IMR-90 (cell line): Measurements from ENCODE around the gene OR4N5. TPM values are rescaled to one million over a fixed set of nuclear protein-coding genes. Genes with fewer than 3 reads are reported as not detected.

Experiments used
- ATAC-seq: fragments of 200-7000 bp; cut with Tn5 transposase; 2 replicates; pipeline ENCODE4 v1.9.1; 2020; ENCODE audit warnings: low read depth, mild to moderate bottlenecking, moderate library complexity
- BruUV-seq: library from RNA; stranded (reverse); fragments of 400-500 nt; replicated peaks from 2 replicates; lab custom pipeline; 2021; lab: Mats Ljungman, UMichigan
- CTCF ChIA-PET: fragments of 300-600 bp; formaldehyde crosslinking; extraction: SDS; loops from one replicate; lab custom pipeline; 2021; ENCODE audit warnings: antibody characterized with exemption; lab: Yijun Ruan, JAX
- POLR2A ChIA-PET: fragments of 300-600 bp; sonication (Branson Sonifier 250); formaldehyde crosslinking; loops from one replicate; lab custom pipeline; 2022; ENCODE audit warnings: antibody characterized with exemption; ENCODE audit not compliant: unreplicated experiment; lab: Charles Lee
- DNase-seq: peaks from one replicate; pipeline ENCODE4 v3.0.0; 2013
- H2AFZ ChIP-seq: replicated peaks from 2 replicates; pipeline ENCODE3; 2013; ENCODE audit warnings: low read length, mild to moderate bottlenecking; ENCODE audit not compliant: poor library complexity
- H2AK5ac ChIP-seq: 2 replicates; pipeline ENCODE4 v1.6.1; 2013; ENCODE audit warnings: low read depth, low read length, inconsistent platforms
- H2AK9ac ChIP-seq: replicated peaks from 2 replicates; pipeline ENCODE3; 2013; ENCODE audit warnings: mild to moderate bottlenecking, low read depth, low read length, moderate library complexity; ENCODE audit not compliant: poor library complexity
- H2BK120ac ChIP-seq: 2 replicates; pipeline ENCODE4 v1.6.1; 2013; ENCODE audit warnings: low read depth, low read length, inconsistent platforms
- H2BK15ac ChIP-seq: 3 replicates; pipeline ENCODE4 v1.6.1; 2013; ENCODE audit warnings: low read depth, low read length, inconsistent platforms
- H2BK20ac ChIP-seq: 2 replicates; pipeline ENCODE4 v1.6.1; 2013; ENCODE audit warnings: low read depth, mild to moderate bottlenecking, inconsistent platforms, low read length, moderate library complexity
- H2BK5ac ChIP-seq: 2 replicates; pipeline ENCODE4 v1.6.1; 2013; ENCODE audit warnings: mild to moderate bottlenecking, low read depth, low read length, inconsistent platforms; ENCODE audit not compliant: poor library complexity, severe bottlenecking
- H3K14ac ChIP-seq: replicated peaks from 2 replicates; pipeline ENCODE4 v1.6.1; 2013; ENCODE audit warnings: low read depth, low read length, inconsistent platforms
- H3K18ac ChIP-seq: 2 replicates; pipeline ENCODE4 v1.6.1; 2013; ENCODE audit warnings: low read depth, low read length, control low read depth
- H3K23ac ChIP-seq: 2 replicates; pipeline ENCODE4 v1.6.1; 2013; ENCODE audit warnings: low read depth, low read length, inconsistent platforms
- H3K27ac ChIP-seq: 2 replicates; pipeline ENCODE4 v1.5.1; 2013; ENCODE audit warnings: mild to moderate bottlenecking, control low read depth, low read length; ENCODE audit not compliant: insufficient read depth
- H3K27me3 ChIP-seq: 2 replicates; pipeline ENCODE4 v1.6.1; 2013; ENCODE audit warnings: low read length; ENCODE audit not compliant: control insufficient read depth, insufficient read depth
- H3K36me3 ChIP-seq: 2 replicates; pipeline ENCODE4 v1.6.1; 2013; ENCODE audit warnings: low read length, mixed read lengths; ENCODE audit not compliant: control insufficient read depth, insufficient read depth
- H3K4ac ChIP-seq: 2 replicates; pipeline ENCODE4 v1.6.1; 2013; ENCODE audit warnings: low read depth, low read length, inconsistent platforms
- H3K4me1 ChIP-seq: 2 replicates; pipeline ENCODE4 v1.6.1; 2013; ENCODE audit warnings: low read length, mixed read lengths; ENCODE audit not compliant: control insufficient read depth, insufficient read depth
- H3K4me2 ChIP-seq: 2 replicates; pipeline ENCODE4 v1.6.1; 2013; ENCODE audit warnings: low read depth, mild to moderate bottlenecking, control low read depth, low read length, moderate library complexity
- H3K4me3 ChIP-seq: 2 replicates; pipeline ENCODE4 v1.5.1; 2013; ENCODE audit warnings: low read depth, mild to moderate bottlenecking, control low read depth, low read length, moderate library complexity; ENCODE audit not compliant: insufficient read depth
- H3K56ac ChIP-seq: 2 replicates; pipeline ENCODE4 v1.6.1; 2013; ENCODE audit warnings: low read length, inconsistent platforms; ENCODE audit not compliant: insufficient read depth; ENCODE audit errors: extremely low read depth
- H3K79me1 ChIP-seq, 2 experiments: 2 replicates each; pipeline ENCODE4 v1.6.1; 2013; ENCODE audit warnings: low read length in 2 of 2, inconsistent platforms in 1 of 2, low read depth in 1 of 2
- H3K9ac ChIP-seq: 2 replicates; pipeline ENCODE4 v1.6.1; 2013; ENCODE audit warnings: low read depth, low read length, control low read depth
- H3K9me1 ChIP-seq: 2 replicates; pipeline ENCODE4 v1.6.1; 2013; ENCODE audit warnings: low read length, inconsistent platforms; ENCODE audit not compliant: insufficient read depth
- H3K9me3 ChIP-seq: 2 replicates; pipeline ENCODE4 v1.6.1; 2013; ENCODE audit warnings: low read length; ENCODE audit not compliant: control insufficient read depth, insufficient read depth
- H4K20me1 ChIP-seq: 2 replicates; pipeline ENCODE4 v1.6.1; 2013; ENCODE audit warnings: low read length, inconsistent platforms; ENCODE audit not compliant: insufficient read depth
- H4K5ac ChIP-seq: 2 replicates; pipeline ENCODE4 v1.6.1; 2013; ENCODE audit warnings: mild to moderate bottlenecking, low read depth, low read length, control low read depth
- H4K8ac ChIP-seq, 2 experiments: 2 replicates each; pipeline ENCODE4 v1.6.1; 2013; ENCODE audit warnings: low read depth in 2 of 2, low read length in 2 of 2, control low read depth in 1 of 2, inconsistent platforms in 1 of 2
- H4K91ac ChIP-seq: 2 replicates; pipeline ENCODE4 v1.6.1; 2013; ENCODE audit warnings: low read depth, low read length, inconsistent platforms; ENCODE audit not compliant: insufficient read depth
- BHLHE40 ChIP-seq: fragments of 150-350 bp; IDR thresholded peaks from 2 replicates; pipeline ENCODE4 v1.6.1; 2016; ENCODE audit warnings: mild to moderate bottlenecking, low read depth, low read length
- CEBPB ChIP-seq: IDR thresholded peaks from 2 replicates; pipeline ENCODE4 v1.6.1; 2012; ENCODE audit warnings: low read depth, low read length, improper control_type of control experiment
- FOS ChIP-seq: fragments of 150-350 bp; IDR thresholded peaks from 2 replicates; pipeline ENCODE4 v1.6.1; 2016; ENCODE audit warnings: low read depth, low read length
- MXI1 ChIP-seq: IDR thresholded peaks from 2 replicates; pipeline ENCODE4 v1.6.1; 2012; ENCODE audit warnings: low read depth, mild to moderate bottlenecking, low read length, moderate library complexity, borderline replicate concordance
- RAD21 ChIP-seq: IDR thresholded peaks from 2 replicates; pipeline ENCODE4 v1.6.1; 2012; ENCODE audit warnings: low read length, improper control_type of control experiment
- WGBS, 2 experiments: methylation state at CpG; one replicate each; pipeline versions ENCODE4 v1.1.5 to v1.1.7; 2013; ENCODE audit warnings: missing lambda C conversion rate in 2 of 2; ENCODE audit not compliant: insufficient read length in 1 of 2; ENCODE audit errors: extremely low coverage in 2 of 2; 5-methylcytosine and 5-hydroxymethylcytosine counted together
- dilution Hi-C: fragments of 300-500 bp; cut with HindIII; formaldehyde crosslinking; loops from one replicate; pipeline ENCODE4 v1.14.3; 2018; ENCODE audit warnings: low sequenced_read_pairs; ENCODE audit not compliant: unreplicated experiment
- in situ Hi-C: fragments of 300-500 bp; cut with MboI; formaldehyde crosslinking; loops from 3 replicates; pipeline ENCODE4 v1.14.3; 2019; ENCODE audit warnings: low sequenced_read_pairs, inconsistent platforms, mixed read lengths
- intact Hi-C: fragments of 100-400 bp; cut with micrococcal nuclease; formaldehyde crosslinking; loops from 2 replicates; pipeline ENCODE4 v1.10.0; 2022
- polyA plus RNA-seq, 3 experiments: library from polyadenylated mRNA; depleted of rRNA; stranded (reverse); fragments of >200 nt; gene quantifications; 2 replicates each; pipeline ENCODE4 v1.2.3, GENCODE V29; 2012; ENCODE audit warnings: low replicate concordance in 1 of 3
- total RNA-seq: library from RNA; depleted of rRNA; stranded (reverse); fragments of >200 nt; gene quantifications from 2 replicates; pipeline ENCODE4 v1.2.3, GENCODE V29; 2012

The OR4N5 gene
- total and polyA plus RNA-seq, 2 of the 4 experiments (the other 2 are of a cell fraction), result not detected

DNA sequence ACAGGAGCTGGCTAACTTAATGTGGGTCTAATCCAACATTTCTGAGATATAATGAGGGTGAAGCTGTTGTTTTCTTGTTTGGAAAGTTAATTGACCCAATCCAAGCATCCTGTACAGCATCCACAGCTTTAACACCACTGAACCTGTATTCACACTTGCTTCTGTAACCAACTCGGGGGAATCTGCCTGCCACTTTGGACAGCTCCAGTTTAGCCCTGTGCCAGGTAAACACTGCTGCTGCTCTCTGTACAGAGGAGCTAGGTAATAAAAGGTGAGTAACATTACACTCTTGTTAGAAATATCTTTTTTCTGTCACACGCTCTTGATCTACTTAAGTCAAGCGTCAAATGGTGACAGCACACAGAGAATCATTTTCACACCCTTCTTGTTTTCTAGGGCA lies 52.8 kb downstream of the OR4N5 start:
- no peak overlapping the region for H3K4me3 ChIP-seq

More for the DNA sequence above, 52.8 kb downstream of the OR4N5 start:
- dilution Hi-C loops (no loop called here), in situ Hi-C loops (no loop called here), intact Hi-C loops (no loop called here)
- Histone ChIP-seq H3K27ac (no peak overlapping the region), H2BK5ac (no peak overlapping the region), H3K9ac (no peak overlapping the region), H2AK9ac (no peak overlapping the region), H3K4ac (no peak overlapping the region), H2AK5ac (no peak overlapping the region), H4K8ac (no peak overlapping the region), H2BK120ac (no peak overlapping the region), H2AFZ (no peak overlapping the region), H3K27me3 (no peaks in the 10 kb centered on the region), H3K18ac (no peak overlapping the region), H2BK15ac (no peak overlapping the region), H3K14ac (no peak overlapping the region), H4K20me1 (no peaks in the 10 kb centered on the region), H4K91ac (no peak overlapping the region), H3K9me1 (no peaks in the 10 kb centered on the region), H3K56ac (no peak overlapping the region), H3K9me3 (peaks cover 5% of the 10 kb centered on the region; the same call in 1 of the 2 replicates), H3K4me1 (no peaks in the 10 kb centered on the region), H3K23ac (no peak overlapping the region), H3K79me1 (no peaks in the 10 kb centered on the region), H3K4me2 (no peak overlapping the region), H3K36me3 (no peaks in the 10 kb centered on the region), H2BK20ac (no peak overlapping the region), H4K5ac (no peak overlapping the region)
- no TSS peak for BruUV-seq
- ChIA-PET CTCF (no interaction called here), POLR2A (no interaction called here)
- ATAC-seq (no peak), DNase-seq (no peak)
- no CpG with 5 or more reads among the region's 3 CpGs for WGBS, 2 experiments
- TF ChIP-seq BHLHE40 (no peak), MXI1 (no peak), RAD21 (no peak), FOS (no peak), CEBPB (no peak)
